Endothelial cell of umbilical vein (primary cell): ENCODE measurements around the gene TEX19. TPM values are rescaled to one million over a fixed set of nuclear protein-coding genes. Genes with fewer than 3 reads are reported as not detected.

Experiments
- BruUV-seq: library from RNA; stranded (reverse); fragments of 400-500 nt; replicated peaks from 2 replicates; lab custom pipeline; 2021; lab: Mats Ljungman, UMichigan
- CTCF ChIA-PET: fragments of 300-600, 350-600 bp; sonication (Branson Sonifier 250); formaldehyde crosslinking; loops from one replicate; lab custom pipeline; 2021; ENCODE audit warnings: antibody characterized with exemption, inconsistent platforms; lab: Charles Lee
- POLR2A ChIA-PET: fragments of 300-600, 350-600 bp; sonication (Branson Sonifier 250); formaldehyde crosslinking; loops from one replicate; lab custom pipeline; 2021; ENCODE audit warnings: antibody characterized with exemption, inconsistent platforms; lab: Charles Lee
- DNase-seq: peaks from one replicate; pipeline ENCODE4 v3.0.0-alpha.2; 2011; ENCODE audit warnings: low read depth, low spot score
- FAIRE-seq: peaks from 2 replicates; lab custom pipeline; 2011; peaks lifted over from hg19 to GRCh38; lab: Jason Lieb, UNC
- H2AFZ ChIP-seq: 2 replicates; pipeline ENCODE4 v1.6.0; 2012; ENCODE audit warnings: low read depth, low read length, control low read depth, inconsistent platforms
- H3K27ac ChIP-seq: 2 replicates; pipeline ENCODE4 v1.5.1; 2011; ENCODE audit warnings: low read depth, mild to moderate bottlenecking, control low read depth, low read length, moderate library complexity; ENCODE audit not compliant: insufficient read depth
- H3K27me3 ChIP-seq, 2 experiments: 2 replicates each; pipeline versions ENCODE4 v1.6.0 to v1.6.1; 2011; ENCODE audit warnings: low read length in 2 of 2, mixed read lengths in 1 of 2; ENCODE audit not compliant: control insufficient read depth in 2 of 2, insufficient read depth in 2 of 2
- H3K36me3 ChIP-seq, 2 experiments: 2 replicates in 1 of 2; 3 replicates in 1 of 2; pipeline ENCODE4 v1.5.1; 2011; ENCODE audit warnings: low read length in 2 of 2, mild to moderate bottlenecking in 1 of 2, moderate library complexity in 1 of 2; ENCODE audit not compliant: control insufficient read depth in 2 of 2, insufficient read depth in 2 of 2; ENCODE audit errors: extremely low read depth in 1 of 2
- H3K4me1 ChIP-seq: 3 replicates; pipeline ENCODE4 v1.5.1; 2011; ENCODE audit warnings: mild to moderate bottlenecking, low read length; ENCODE audit not compliant: control insufficient read depth, insufficient read depth; ENCODE audit errors: extremely low read depth
- H3K4me2 ChIP-seq: 2 replicates; pipeline ENCODE4 v1.6.1; 2011; ENCODE audit warnings: low read length, control low read depth, mixed read lengths; ENCODE audit not compliant: insufficient read depth
- H3K4me3 ChIP-seq, 3 experiments: fragments of 200-600 bp in 1 of 3; sonication (generic), shearing (Covaris generic) in 1 of 3; replicated peaks in 1 of 3; 2 replicates each; pipeline ENCODE4 v1.5.1; 2011 to 2016; ENCODE audit warnings: control low read depth in 3 of 3, low read length in 3 of 3, mild to moderate bottlenecking in 2 of 3, inconsistent platforms in 1 of 3, low read depth in 1 of 3, moderate library complexity in 1 of 3; ENCODE audit not compliant: insufficient read depth in 1 of 3
- H3K79me2 ChIP-seq: 2 replicates; pipeline ENCODE4 v1.6.0; 2012; ENCODE audit warnings: low read length, inconsistent platforms; ENCODE audit not compliant: control insufficient read depth, insufficient read depth
- H3K9ac ChIP-seq: replicated peaks from 2 replicates; pipeline ENCODE3; 2011; ENCODE audit warnings: low read length, control low read depth; ENCODE audit not compliant: insufficient read depth; ENCODE audit errors: extremely low read depth
- H3K9me1 ChIP-seq: replicated peaks from 3 replicates; pipeline ENCODE4 v1.6.0; 2011; ENCODE audit warnings: mild to moderate bottlenecking, low read length; ENCODE audit not compliant: control insufficient read depth, insufficient read depth; ENCODE audit errors: extremely low read depth
- H3K9me3 ChIP-seq: replicated peaks from 2 replicates; pipeline ENCODE4 v1.5.1; 2012; ENCODE audit warnings: low read length, inconsistent platforms; ENCODE audit not compliant: control insufficient read depth, insufficient read depth
- H4K20me1 ChIP-seq: replicated peaks from 2 replicates; pipeline ENCODE3; 2011; ENCODE audit warnings: mild to moderate bottlenecking, low read length; ENCODE audit not compliant: control insufficient read depth, insufficient read depth; ENCODE audit errors: extremely low read depth
- CTCF ChIP-seq, 2 donors: IDR thresholded peaks; 1 replicate in 1 of 2; 2 replicates in 1 of 2; pipeline ENCODE4 v1.5.1; 2011; ENCODE audit warnings: low read length in 2 of 2, mild to moderate bottlenecking in 2 of 2, moderate library complexity in 2 of 2, control low read depth in 1 of 2, inconsistent platforms in 1 of 2, low read depth in 1 of 2; ENCODE audit not compliant: insufficient read depth in 1 of 2; ENCODE audit errors: extremely low read depth in 1 of 2
- FOS ChIP-seq: IDR thresholded peaks from 2 replicates; pipeline ENCODE4 v1.6.1; 2011; ENCODE audit warnings: mild to moderate bottlenecking, low read length, moderate library complexity, borderline replicate concordance; ENCODE audit not compliant: insufficient read depth
- GATA2 ChIP-seq: IDR thresholded peaks from 2 replicates; pipeline ENCODE4 v1.7.0; 2011; ENCODE audit warnings: low read depth, mild to moderate bottlenecking, moderate library complexity, mixed read lengths, low read length; ENCODE audit not compliant: insufficient read length, insufficient read depth
- MAX ChIP-seq: IDR thresholded peaks from 2 replicates; pipeline ENCODE4 v1.6.1; 2011; ENCODE audit not compliant: insufficient read depth, insufficient read length
- MYC ChIP-seq: IDR thresholded peaks from one replicate; pipeline ENCODE4 v1.6.1; 2011; ENCODE audit warnings: mild to moderate bottlenecking, low read depth, low read length
- POLR2A ChIP-seq: IDR thresholded peaks from 2 replicates; pipeline ENCODE4 v1.6.1; 2012; ENCODE audit warnings: low read depth, mild to moderate bottlenecking, control low read depth, low read length
- POLR2AphosphoS5 ChIP-seq: IDR thresholded peaks from 2 replicates; pipeline ENCODE4 v1.6.1; 2012; ENCODE audit warnings: low read depth, mild to moderate bottlenecking, control low read depth, low read length, moderate library complexity; ENCODE audit not compliant: insufficient read depth
- dilution Hi-C: fragments of 300-500 bp; cut with MboI; formaldehyde crosslinking; loops from one replicate; pipeline ENCODE4 v1.15.0; 2019; ENCODE audit warnings: low sequenced_read_pairs; ENCODE audit not compliant: extremely low pct_ligation_motif_present
- intact Hi-C: fragments of 100-400 bp; cut with micrococcal nuclease; formaldehyde crosslinking; loops from one replicate; pipeline ENCODE4 v1.10.0; 2022
- polyA plus RNA-seq, 4 experiments: library from polyadenylated mRNA; depleted of rRNA in 3 of 4; stranded (reverse) in 3 of 4; unstranded in 1 of 4; fragments of >200 nt; gene quantifications; 2 replicates each; pipeline versions ENCODE4 v1.2.1 to v1.2.3, GENCODE V29; 2011 to 2012; ENCODE audit warnings: missing spikeins in 1 of 4
- total RNA-seq: library from RNA; stranded (reverse); gene quantifications from 2 replicates; pipeline ENCODE4 v1.2.3, GENCODE V29; 2021

TEX19 gene
- total and polyA plus RNA-seq, 2 donors (not counting 3 experiments of a cell fraction or from before 2014, with no cell fraction given): 0.06 TPM; not detected in 1

GRCh38 chr17:82318169-82318498 is 40.9 kb upstream of the TEX19 start:
- dilution Hi-C loops: no loop called here
- Histone ChIP-seq H3K36me3 (no peaks in the 10 kb centered on the region), H3K4me2 (no peak overlapping the region), H3K4me1 (no peaks in the 10 kb centered on the region), H3K9me3 (no peaks in the 10 kb centered on the region), H3K27me3 (peaks cover 0 to 3% of the 10 kb centered on the region in 2 experiments), H3K9ac (no peak overlapping the region), H4K20me1 (no peaks in the 10 kb centered on the region), H3K79me2 (no peaks in the 10 kb centered on the region), H3K4me3 (no peak overlapping the region), H2AFZ (no peak overlapping the region), H3K27ac (no peak overlapping the region), H3K9me1 (no peaks in the 10 kb centered on the region)
- BruUV-seq: no TSS peak
- no peak for TF ChIP-seq POLR2A
- no peak for TF ChIP-seq FOS
- TF ChIP-seq GATA2: no peak
- no peak for TF ChIP-seq MYC
- no peak for TF ChIP-seq MAX
- no peak for TF ChIP-seq POLR2AphosphoS5
- TF ChIP-seq CTCF (IDR thresholded peaks at IDR 0.05; ENCODE audit: extremely low read depth in 1 of 2, insufficient read depth in 1 of 2, low read depth in 1 of 2, low read length in 2 of 2): no peak
- ChIA-PET CTCF (interaction anchor here (1.5 kb wide), 1 partner anchor 12 kb away, joined by 6 read pairs; no protein-coding TSS in a partner anchor), POLR2A (no interaction called here)
- intact Hi-C loops: no loop called here
- DNase-seq: no peak
- no peak for FAIRE-seq
